ENCODE measurements around the gene KCNMA1. TPM values are rescaled to one million over a fixed set of nuclear protein-coding genes. Genes with fewer than 3 reads are reported as not detected.
"Not testable (repeated sequence)": the region's sequence is repeated elsewhere in the genome, so short reads cannot be mapped to it uniquely, and the experiment has no call there.

KCNMA1 gene
- total RNA-seq, 1 donor from 2014 or later = 2.5 TPM

- no peak for ATAC-seq
- DNase-seq = no peak
- intact Hi-C loops (cut with micrococcal nuclease) = no loop called here
These were observed 216.0 kb downstream of the KCNMA1 start for GRCh38 chr10:77421591-77421990.

DNA sequence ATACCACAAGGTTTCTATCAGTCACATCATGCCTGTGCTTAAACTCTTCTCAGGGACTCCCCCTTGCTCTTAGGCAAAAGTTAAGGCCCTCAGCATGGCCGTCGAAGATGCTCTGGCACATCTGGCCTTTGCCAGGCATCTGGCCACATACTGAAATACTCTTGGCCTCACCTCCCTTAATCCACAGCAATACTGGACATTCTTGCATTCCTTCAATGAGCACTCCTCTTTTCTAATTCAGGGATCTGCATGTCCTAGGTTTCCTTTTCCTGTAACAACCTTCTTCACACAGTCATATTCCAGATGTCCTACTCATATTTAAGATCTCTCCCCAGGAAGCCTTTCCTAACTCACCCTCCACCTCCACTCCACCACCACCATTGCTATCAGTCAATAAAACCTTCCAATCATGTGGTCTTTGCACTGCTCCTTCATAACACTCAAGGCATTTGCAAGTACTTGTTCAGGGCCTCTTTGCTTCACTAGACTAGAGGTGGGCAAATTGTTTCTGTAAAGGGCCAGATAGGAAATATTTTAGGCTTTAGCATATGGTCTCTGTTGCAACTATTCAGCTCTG lies 216.6 kb downstream of the KCNMA1 start:
- intact Hi-C loops (cut with micrococcal nuclease) = no loop called here
- ATAC-seq = no peak
- DNase-seq = no peak

GRCh38 chr10:77419979-77420378 lies 217.6 kb downstream of the KCNMA1 start:
- ATAC-seq (no peak), DNase-seq (no peak)
- intact Hi-C loops (cut with micrococcal nuclease) = no loop called here

DNA sequence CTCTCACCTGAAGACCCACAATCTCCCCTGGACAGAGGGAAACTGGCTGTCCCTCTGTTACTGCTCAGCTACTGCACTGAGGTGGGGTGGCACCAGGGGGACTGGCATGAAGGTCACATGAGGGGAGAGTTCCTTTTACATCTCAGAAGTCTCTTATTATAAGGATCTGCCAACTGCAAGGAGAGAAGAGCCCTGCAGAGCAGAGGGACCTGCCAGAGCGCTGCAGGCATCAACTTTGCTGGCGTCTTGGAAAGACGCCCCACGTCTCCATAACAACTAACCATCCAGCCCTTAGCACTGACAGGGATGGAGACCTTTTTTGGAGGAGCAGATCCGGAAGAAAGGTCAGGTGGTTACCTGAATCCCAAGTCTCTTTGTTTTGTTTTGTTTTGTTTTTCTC lies 218.6 kb downstream of the KCNMA1 start:
- intact Hi-C loops (cut with micrococcal nuclease) = no loop called here
- DNase-seq (no peak), ATAC-seq (no peak)

DNA sequence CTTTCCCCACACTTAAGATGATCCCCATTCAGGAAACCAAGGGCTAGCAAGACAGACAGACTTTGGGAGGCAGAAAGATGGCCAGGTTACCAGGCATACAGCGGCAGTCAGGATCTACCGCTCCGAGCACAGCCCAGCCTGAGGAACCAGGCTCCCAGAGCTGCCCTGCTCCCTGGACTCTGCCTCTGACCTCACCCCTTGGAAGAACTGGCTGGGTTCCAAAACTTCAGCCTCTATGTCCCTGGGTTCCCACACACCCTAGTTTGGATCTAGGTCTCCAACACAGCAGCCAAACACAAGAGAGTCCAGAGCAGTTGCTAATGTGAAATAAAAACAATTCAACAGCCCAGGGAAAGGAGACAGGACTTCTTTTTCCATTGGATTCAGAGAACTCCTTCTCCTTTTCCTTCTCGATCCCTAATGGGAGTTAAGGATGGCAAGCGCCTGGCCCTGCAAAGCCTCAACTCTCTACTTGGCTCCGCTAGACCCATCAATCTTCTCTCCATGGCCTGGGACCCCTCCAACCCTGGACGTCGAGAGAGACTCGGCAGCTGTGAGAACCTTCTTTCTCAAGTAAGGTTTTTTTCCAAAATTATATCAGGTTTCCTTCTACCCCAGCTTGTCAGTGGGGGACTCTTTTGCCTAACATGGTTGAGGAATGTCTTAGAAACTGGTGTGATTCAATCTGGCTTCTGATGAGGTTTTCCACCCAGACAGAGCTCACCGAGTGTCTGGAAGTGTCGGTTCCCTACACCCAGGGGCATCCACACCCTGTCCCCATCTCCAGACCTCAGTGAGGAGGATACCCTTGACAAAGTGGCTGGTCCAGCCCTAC lies 219.6 kb downstream of the KCNMA1 start:
- intact Hi-C loops (cut with micrococcal nuclease) = no loop called here
- peak; percentile 69 for ATAC-seq
- no peak for DNase-seq

GRCh38 chr10:77417359-77417758 lies 220.2 kb downstream of the KCNMA1 start:
- intact Hi-C loops (cut with micrococcal nuclease) = no loop called here
- ATAC-seq (no peak), DNase-seq (no peak)

- intact Hi-C loops (cut with micrococcal nuclease) = no loop called here
- no peak for ATAC-seq
- no peak for DNase-seq
These were observed 221.1 kb downstream of the KCNMA1 start for GRCh38 chr10:77416311-77417135.

DNA sequence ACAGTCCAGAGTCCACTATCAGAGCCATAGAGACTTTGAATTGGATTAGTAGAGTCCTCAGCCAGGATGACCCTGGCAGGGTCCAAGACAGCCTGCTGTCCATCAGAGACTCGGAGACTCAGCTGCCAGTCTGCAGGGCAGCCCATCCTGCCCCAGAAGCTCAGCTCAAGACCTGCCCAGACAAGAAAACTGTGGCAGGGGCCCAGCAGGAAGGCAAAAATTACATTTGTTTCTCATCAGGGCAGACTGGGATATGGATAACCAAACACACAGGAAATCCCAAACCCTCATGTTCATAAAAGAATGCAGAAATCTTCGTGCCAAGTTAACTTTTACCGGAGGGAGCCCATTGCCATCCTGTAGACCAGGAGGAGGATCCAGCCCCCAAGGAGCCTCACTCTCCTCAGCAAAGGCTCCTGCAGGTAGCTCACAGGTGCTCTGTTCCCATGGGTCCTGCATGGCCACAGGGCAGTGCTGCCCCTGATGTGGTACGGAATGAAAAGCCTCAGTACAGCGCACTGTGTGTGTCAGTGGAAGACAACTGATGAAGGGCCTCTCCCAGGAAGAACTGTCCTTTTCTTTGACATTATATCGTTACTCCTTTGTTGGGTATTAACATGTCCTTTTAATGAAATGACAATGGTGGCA lies 222.2 kb downstream of the KCNMA1 start:
- no peak for DNase-seq
- intact Hi-C loops (cut with micrococcal nuclease) = no loop called here

GRCh38 chr10:77413231-77413630 lies 224.4 kb downstream of the KCNMA1 start:
- ATAC-seq = no peak
- intact Hi-C loops (cut with micrococcal nuclease) = no loop called here

More for the DNA sequence above, 222.2 kb downstream of the KCNMA1 start:
- no peak for ATAC-seq

GRCh38 chr10:77412573-77413133 lies 225.0 kb downstream of the KCNMA1 start:
- ATAC-seq; intact Hi-C loops (cut with micrococcal nuclease): not testable (repeated sequence)

More at GRCh38 chr10:77413231-77413630, 224.4 kb downstream of the KCNMA1 start:
- no peak for DNase-seq

GRCh38 chr10:77411805-77412204 lies 225.8 kb downstream of the KCNMA1 start:
- no peak for ATAC-seq
- intact Hi-C loops (cut with micrococcal nuclease) = no loop called here
- no peak for DNase-seq

More at GRCh38 chr10:77412573-77413133, 225.0 kb downstream of the KCNMA1 start:
- not testable (repeated sequence) for DNase-seq

GRCh38 chr10:77410523-77410922 lies 227.1 kb downstream of the KCNMA1 start:
- DNase-seq (no peak), ATAC-seq (peak; percentile 35)
- intact Hi-C loops (cut with micrococcal nuclease) = no loop called here

- ATAC-seq = peak; percentile 35
- DNase-seq = no peak
- intact Hi-C loops (cut with micrococcal nuclease) = no loop called here
These were observed 227.7 kb downstream of the KCNMA1 start for GRCh38 chr10:77409697-77410471.

- intact Hi-C loops (cut with micrococcal nuclease) = no loop called here
- no peak for ATAC-seq
- no peak for DNase-seq
These were observed 229.3 kb downstream of the KCNMA1 start for GRCh38 chr10:77408259-77408658.

DNA sequence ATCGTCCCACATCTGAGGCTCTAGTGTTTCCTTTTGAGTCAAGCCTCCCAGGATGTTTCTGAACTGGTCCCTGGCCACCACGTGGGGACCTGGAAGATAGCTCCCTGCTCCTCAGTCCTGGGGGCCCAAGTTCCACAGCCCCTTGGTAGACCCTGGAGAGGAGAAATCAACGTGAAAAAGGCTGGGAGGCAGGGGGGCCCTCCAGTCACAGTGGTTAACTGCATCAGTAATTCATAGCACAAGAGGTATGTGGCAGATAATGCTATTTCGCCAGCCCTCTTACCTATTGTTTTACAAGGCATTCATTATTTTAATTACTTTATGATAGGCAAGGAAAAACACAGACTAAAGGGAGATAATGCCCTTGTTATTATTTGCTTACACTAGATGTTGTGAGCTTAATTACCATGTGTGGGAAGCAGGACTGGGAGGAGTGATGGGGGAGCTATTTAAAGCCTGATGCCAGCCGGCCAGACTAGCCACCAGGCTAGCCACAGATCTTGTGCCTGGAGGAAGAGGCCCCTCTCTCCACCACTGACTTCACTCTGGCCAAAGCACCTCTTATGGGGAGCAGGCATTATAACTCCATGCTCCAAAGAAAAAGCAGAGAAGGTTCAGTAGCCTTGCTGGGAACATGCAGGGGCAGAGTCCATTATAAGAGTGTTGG lies 230.7 kb downstream of the KCNMA1 start:
- no peak for ATAC-seq
- no peak for DNase-seq
- intact Hi-C loops (cut with micrococcal nuclease) = no loop called here

- ATAC-seq = peak; percentile 87
These were observed 231.8 kb downstream of the KCNMA1 start for GRCh38 chr10:77405771-77406241.

DNA sequence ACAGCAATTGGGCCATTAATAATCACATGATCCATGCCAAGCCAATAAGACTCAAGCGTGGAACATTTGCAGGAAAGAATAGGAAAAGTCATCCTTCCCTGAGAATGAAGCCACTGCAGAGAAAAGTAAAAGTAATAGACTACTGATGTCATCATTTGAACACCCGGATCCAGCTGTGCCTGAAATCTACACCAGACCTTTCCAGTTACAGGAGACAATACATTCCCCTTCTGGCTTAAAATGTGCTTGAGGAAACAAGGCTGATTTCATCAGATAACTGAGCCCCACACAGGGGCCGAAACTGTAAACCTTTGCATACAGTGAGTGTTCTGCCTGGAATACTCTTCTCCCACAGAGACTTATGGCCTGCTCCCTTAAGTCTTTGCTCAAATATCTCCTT lies 232.8 kb downstream of the KCNMA1 start:
- no peak for DNase-seq
- ATAC-seq = no peak
- intact Hi-C loops (cut with micrococcal nuclease) = no loop called here

More at GRCh38 chr10:77405771-77406241, 231.8 kb downstream of the KCNMA1 start:
- peak; percentile 46 for DNase-seq
- intact Hi-C loops (cut with micrococcal nuclease) = no loop called here

GRCh38 chr10:77403761-77404160 lies 233.8 kb downstream of the KCNMA1 start:
- intact Hi-C loops (cut with micrococcal nuclease) = no loop called here
- ATAC-seq (no peak), DNase-seq (no peak)
